K562 (cell line): ENCODE measurements around the gene TAS2R40. TPM values are rescaled to one million over a fixed set of nuclear protein-coding genes. Genes with fewer than 3 reads are reported as not detected.

Experiments
- ATAC-seq: fragments of 200-7000 bp; cut with Tn5 transposase; 3 replicates; pipeline ENCODE4 v1.9.1; 2020; ENCODE audit warnings: moderate library complexity
- BruUV-seq: library from RNA; stranded (reverse); fragments of 400-500 nt; replicated peaks from 2 replicates; lab custom pipeline; 2021; lab: Mats Ljungman, UMichigan
- CTCF ChIA-PET: fragments of 300-600 bp; formaldehyde crosslinking; extraction: SDS; loops from one replicate; lab custom pipeline; 2021; ENCODE audit warnings: low intra/inter-chr PET ratio; lab: Yijun Ruan, JAX
- POLR2A ChIA-PET: fragments of 300-600, 350-650 bp; sonication (Branson Sonifier 250); formaldehyde crosslinking; extraction: SDS; loops from one replicate; lab custom pipeline; 2021; ENCODE audit warnings: antibody characterized with exemption, inconsistent platforms; lab: Yijun Ruan, JAX
- DNase-seq, 4 experiments: peaks; one replicate each; pipeline versions ENCODE4 v3.0.0 to v3.0.0-alpha.2; 2011 to 2018; ENCODE audit warnings: low spot score in 3 of 4, mixed read lengths in 3 of 4; ENCODE audit errors: extremely low read depth in 1 of 4
- FAIRE-seq: peaks from 2 replicates; lab custom pipeline; 2011; peaks lifted over from hg19 to GRCh38; lab: Jason Lieb, UNC
- H2AFZ ChIP-seq: 2 replicates; pipeline ENCODE4 v1.6.0; 2011; ENCODE audit warnings: low read depth, low read length, control low read depth, inconsistent platforms
- H3K27ac ChIP-seq: fragments of 200-600 bp; 3 replicates; pipeline ENCODE4 v1.8.0; 2011; ENCODE audit warnings: low read depth, mild to moderate bottlenecking, control low read depth, inconsistent platforms, low read length, moderate library complexity, mixed read lengths; ENCODE audit errors: extremely low read depth
- H3K27me3 ChIP-seq, 2 experiments: fragments of 300-600 bp in 1 of 2; 2 replicates in 1 of 2; 3 replicates in 1 of 2; pipeline versions ENCODE4 v1.6.0 to v1.8.0; 2011; ENCODE audit warnings: inconsistent platforms in 2 of 2, low read length in 2 of 2, mild to moderate bottlenecking in 1 of 2, mixed read lengths in 1 of 2, moderate library complexity in 1 of 2; ENCODE audit not compliant: control insufficient read depth in 2 of 2, insufficient read depth in 2 of 2
- H3K36me3 ChIP-seq: fragments of 300-600 bp; 3 replicates; pipeline ENCODE4 v1.8.0; 2011; ENCODE audit warnings: mild to moderate bottlenecking, low read length, inconsistent platforms; ENCODE audit not compliant: control insufficient read depth, insufficient read depth
- H3K4me1 ChIP-seq, 2 experiments: fragments of 200-600 bp in 1 of 2; replicated peaks in 1 of 2; 2 replicates in 1 of 2; 3 replicates in 1 of 2; pipeline versions ENCODE4 v1.5.1 to v1.8.0; 2011; ENCODE audit warnings: inconsistent platforms in 2 of 2, low read length in 2 of 2, mild to moderate bottlenecking in 1 of 2, mixed read lengths in 1 of 2, moderate library complexity in 1 of 2; ENCODE audit not compliant: control insufficient read depth in 2 of 2, insufficient read depth in 2 of 2
- H3K4me2 ChIP-seq: 2 replicates; pipeline ENCODE4 v1.6.1; 2011; ENCODE audit warnings: low read length, control low read depth, inconsistent platforms, mixed read lengths; ENCODE audit not compliant: insufficient read depth
- H3K4me3 ChIP-seq: fragments of 200-600 bp; sonication (generic), shearing (Covaris generic); 2 replicates; pipeline ENCODE4 v1.5.1; 2016; ENCODE audit warnings: control low read depth, inconsistent platforms
- H3K79me2 ChIP-seq: fragments of 200-600 bp; 3 replicates; pipeline ENCODE4 v1.8.0; 2011; ENCODE audit warnings: low read length, inconsistent platforms; ENCODE audit not compliant: control insufficient read depth, insufficient read depth
- H3K9ac ChIP-seq, 2 experiments: 2 replicates each; pipeline versions ENCODE4 v1.6.0 to v1.6.1; 2011; ENCODE audit warnings: low read depth in 2 of 2, low read length in 2 of 2, control low read depth in 1 of 2, inconsistent platforms in 1 of 2, mild to moderate bottlenecking in 1 of 2, mixed read lengths in 1 of 2; ENCODE audit not compliant: insufficient read depth in 1 of 2
- H3K9me1 ChIP-seq: one replicate; pipeline ENCODE4 v1.6.0; 2011; ENCODE audit warnings: inconsistent platforms, mild to moderate bottlenecking, low read length, moderate library complexity; ENCODE audit not compliant: control insufficient read depth, insufficient read depth
- H3K9me3 ChIP-seq: replicated peaks from 2 replicates; pipeline ENCODE4 v1.5.1; 2011; ENCODE audit warnings: low read depth, low read length, inconsistent platforms; ENCODE audit not compliant: control insufficient read depth, insufficient read depth
- H4K20me1 ChIP-seq: replicated peaks from 2 replicates; pipeline ENCODE4 v1.6.1; 2011; ENCODE audit warnings: low read length, inconsistent platforms, mixed read lengths; ENCODE audit not compliant: control insufficient read depth, insufficient read depth
- MYBL2 ChIP-seq, 2 experiments: fragments of 450-650 bp in 1 of 2; sonication (generic) in 1 of 2; formaldehyde crosslinking in 1 of 2; IDR thresholded peaks; 2 replicates each; pipeline versions ENCODE4 v1.6.1 to v1.8.1; 2017 to 2022; ENCODE audit warnings: borderline replicate concordance in 1 of 2, inconsistent platforms in 1 of 2, low read depth in 1 of 2, mild to moderate bottlenecking in 1 of 2, missing genetic modification reagents in 1 of 2, moderate library complexity in 1 of 2
- NFYB ChIP-seq: IDR thresholded peaks from 2 replicates; pipeline ENCODE4 v1.6.1; 2011; ENCODE audit warnings: mild to moderate bottlenecking, moderate library complexity; ENCODE audit not compliant: insufficient read length; ENCODE audit errors: extremely low read depth
- OTX1 ChIP-seq: fragments of 450-650 bp; formaldehyde crosslinking; IDR thresholded peaks from 2 replicates; pipeline ENCODE4 v1.4.0; 2022; ENCODE audit warnings: mild to moderate bottlenecking
- PHF21A ChIP-seq: fragments of 450-650 bp; IDR thresholded peaks from 2 replicates; pipeline ENCODE4 v1.6.1; 2017; ENCODE audit warnings: low read depth, borderline replicate concordance
- PKNOX1 ChIP-seq: fragments of 450-650 bp; IDR thresholded peaks from 2 replicates; pipeline ENCODE4 v1.6.1; 2016
- RBBP5 ChIP-seq: fragments of 200-600 bp; sonication (generic); IDR thresholded peaks from 2 replicates; pipeline ENCODE4 v1.6.1; 2012; ENCODE audit warnings: borderline replicate concordance, mild to moderate bottlenecking, low read length, control low read depth, inconsistent platforms; ENCODE audit not compliant: insufficient read depth, poor library complexity, severe bottlenecking
- RFX1 ChIP-seq: fragments of 450-650 bp; IDR thresholded peaks from 2 replicates; pipeline ENCODE4 v1.6.1; 2016; ENCODE audit warnings: mild to moderate bottlenecking, moderate library complexity
- TRIM24 ChIP-seq, 2 experiments: fragments of 450-650 bp; IDR thresholded peaks; 2 replicates each; pipeline ENCODE4 v1.6.1; 2016
- YY1 ChIP-seq, 3 experiments: IDR thresholded peaks; 2 replicates each; pipeline ENCODE4 v1.6.1; 2011; ENCODE audit warnings: low read length in 2 of 3, mild to moderate bottlenecking in 2 of 3, moderate library complexity in 2 of 3, borderline replicate concordance in 1 of 3, control low read depth in 1 of 3, low read depth in 1 of 3; ENCODE audit not compliant: insufficient read depth in 3 of 3, insufficient replicate concordance in 2 of 3, control insufficient read depth in 1 of 3, insufficient read length in 1 of 3; ENCODE audit errors: extremely low read depth in 1 of 3
- ZC3H4 ChIP-seq: sonication (generic); formaldehyde crosslinking; IDR thresholded peaks from 2 replicates; pipeline ENCODE4 v1.9.0; 2021; ENCODE audit warnings: missing genetic modification reagents, borderline replicate concordance
- ZHX1 ChIP-seq: fragments of 150-350 bp; conservative IDR thresholded peaks from 2 replicates; pipeline ENCODE4 v1.6.1; 2014; ENCODE audit warnings: low read length
- ZNF280B ChIP-seq: fragments of 250-450 bp; sonication (Bioruptor Pico); IDR thresholded peaks from 2 replicates; pipeline ENCODE4 v1.5.1; 2021; ENCODE audit warnings: mild to moderate bottlenecking
- ZNF347 ChIP-seq: fragments of 450-650 bp; formaldehyde crosslinking; IDR thresholded peaks from 2 replicates; pipeline ENCODE4 v1.4.0; 2020; ENCODE audit warnings: low read depth, mild to moderate bottlenecking, moderate library complexity
- ZNF586 ChIP-seq: fragments of 450-650 bp; formaldehyde crosslinking; conservative IDR thresholded peaks from 2 replicates; pipeline ENCODE4 v1.4.0; 2020; ENCODE audit warnings: mild to moderate bottlenecking, moderate library complexity
- WGBS: fragments of 100-300 bp; shearing (Covaris generic); methylation state at CpG from one replicate; pipeline ENCODE4 v1.1.6; 2016; ENCODE audit warnings: low coverage, mixed read lengths; ENCODE audit not compliant: insufficient coverage; ENCODE audit errors: missing lambda C conversion rate; 5-methylcytosine and 5-hydroxymethylcytosine counted together
- in situ Hi-C: fragments of 300-500 bp; cut with MboI; formaldehyde crosslinking; loops from 4 replicates; pipeline ENCODE4 v1.15.0; 2018; ENCODE audit warnings: inconsistent platforms, mixed read lengths
- intact Hi-C: fragments of 100-400 bp; cut with micrococcal nuclease; formaldehyde crosslinking; loops from 2 replicates; pipeline ENCODE4 v1.14.2; 2022
- polyA plus RNA-seq, 8 experiments: library from polyadenylated mRNA; depleted of rRNA in 4 of 8; stranded (reverse) in 5 of 8; unstranded in 3 of 8; fragments of >200 nt; fragmentation: Nextera tagmentation in 2 of 8; fragmentation: Illumina TruSeq in 1 of 8; extraction: Ambion mirVana in 2 of 8; extraction: Trizol in 1 of 8; gene quantifications; 2 replicates each; pipeline versions ENCODE4 v1.2.1 to v1.2.3, GENCODE V29; 2011 to 2014; ENCODE audit warnings: inconsistent platforms in 1 of 8, missing spikeins in 1 of 8
- total RNA-seq, 7 experiments: library from RNA; depleted of rRNA in 6 of 7; stranded (reverse); fragments of >200 nt in 6 of 7; fragmentation: Illumina TruSeq in 2 of 7; extraction: Trizol in 2 of 7; gene quantifications; 2 replicates each; pipeline versions ENCODE4 v1.2.1 to v1.2.3, GENCODE V29; 2011 to 2021; ENCODE audit warnings: low replicate concordance in 1 of 7

TAS2R40 gene
- total and polyA plus RNA-seq, 9 of the 15 experiments (the other 6 are each of a cell fraction or from before 2014, with no cell fraction given): not detected

GRCh38 chr7:143230602-143231457 lies 9.0 kb downstream of the TAS2R40 start:
- intact Hi-C loops: no loop called here
- Histone ChIP-seq H3K9me1 (no peaks in the 10 kb centered on the region), H3K79me2 (no peaks in the 10 kb centered on the region), H3K4me2 (no peak overlapping the region), H3K27ac (no peak overlapping the region), H3K9ac (no peak overlapping the region), H3K4me3 (no peak overlapping the region), H4K20me1 (no peaks in the 10 kb centered on the region), H3K27me3 (peaks cover 7 to 18% of the 10 kb centered on the region in 2 experiments; a peak in 4 of 5 replicates), H3K4me1 (no peaks in the 10 kb centered on the region), H2AFZ (no peak overlapping the region), H3K9me3 (peaks cover under 1% of the 10 kb centered on the region; the same call in 1 of the 2 replicates), H3K36me3 (no peaks in the 10 kb centered on the region)
- BruUV-seq: no TSS peak
- FAIRE-seq: peak; percentile 72
- ATAC-seq: no peak
- ChIA-PET POLR2A (no interaction called here), CTCF (no interaction called here)
- in situ Hi-C loops: no loop called here
- no peak for DNase-seq
- 0% methylated on average over 2 of the region's 2 CpGs for WGBS
- TF ChIP-seq YY1 (IDR thresholded peaks at IDR 0.05; ENCODE audit: borderline replicate concordance in 1 of 3, control insufficient read depth in 1 of 3, extremely low read depth in 1 of 3, insufficient read depth in 3 of 3, insufficient read length in 1 of 3, insufficient replicate concordance in 2 of 3, low read depth in 1 of 3, low read length in 2 of 3) (no peak), OTX1 (peak; percentile 62; the same call in 1 of the 2 replicates), ZNF347 (CRISPR knock-in tag) (no peak), PKNOX1 (no peak), MYBL2 (IDR thresholded peaks at IDR 0.05; ENCODE audit: low read depth) (no peak), MYBL2 (CRISPR knock-in tag; IDR thresholded peaks at IDR 0.05; ENCODE audit: borderline replicate concordance) (no peak), PHF21A (peak; percentile 32; the same call in 1 of the 2 replicates), NFYB (no peak), RFX1 (no peak), ZNF280B (no peak), ZHX1 (no peak), TRIM24 (IDR thresholded peaks at IDR 0.05) (peak in 1 of 2 experiments; percentile 43; a peak in 1 of 4 replicates), RBBP5 (no peak), ZC3H4 (0 out of 2 replicates have a peak, but pooled peaks have one; percentile 79), ZNF586 (CRISPR knock-in tag) (no peak)
